Raji (cell line): ENCODE results near the gene DRD4.

Source experiments
- POLR2A ChIP-seq: IDR thresholded peaks from 2 replicates; pipeline ENCODE4 v1.6.1; 2011; ENCODE audit warnings: low read depth, low read length, control low read depth; ENCODE audit not compliant: insufficient read depth

DRD4 gene

GRCh38 chr11:665704-666281, 28.7 kb downstream of the DRD4 start:
- TF ChIP-seq POLR2A: no peak

- no peak for TF ChIP-seq POLR2A
Measured at GRCh38 chr11:673866-674265, 36.8 kb downstream of the DRD4 start.

GRCh38 chr11:674406-674805, 37.3 kb downstream of the DRD4 start:
- TF ChIP-seq POLR2A: no peak

- no peak for TF ChIP-seq POLR2A
Measured at GRCh38 chr11:678297-678696, 41.2 kb downstream of the DRD4 start.

- TF ChIP-seq POLR2A: no peak
Measured at GRCh38 chr11:679271-680207, 42.5 kb downstream of the DRD4 start.

- TF ChIP-seq POLR2A: no peak
Measured at GRCh38 chr11:680476-680875, 43.4 kb downstream of the DRD4 start.

- no peak for TF ChIP-seq POLR2A
Measured at GRCh38 chr11:680970-681369, 43.9 kb downstream of the DRD4 start.

- TF ChIP-seq POLR2A: no peak
Measured at GRCh38 chr11:686451-687243, 49.6 kb downstream of the DRD4 start.

GRCh38 chr11:687751-688150, 50.7 kb downstream of the DRD4 start:
- TF ChIP-seq POLR2A: no peak

GRCh38 chr11:688681-689080, 51.6 kb downstream of the DRD4 start:
- TF ChIP-seq POLR2A: no peak

GRCh38 chr11:689625-690024, 52.6 kb downstream of the DRD4 start:
- TF ChIP-seq POLR2A: no peak
